HepG2 (cell line): ENCODE data around the gene CLCA2.

Experiments
- NFE2 ChIP-seq: sonication (generic); formaldehyde crosslinking; IDR thresholded peaks from 2 replicates; pipeline ENCODE4 v1.4.0; 2020; ENCODE audit warnings: missing genetic modification reagents
- TAF1 ChIP-seq: sonication (generic); formaldehyde crosslinking; IDR thresholded peaks from 2 replicates; pipeline ENCODE4 v1.4.0; 2020; ENCODE audit warnings: missing genetic modification reagents

- TF ChIP-seq NFE2 (CRISPR knock-in tag) (no peak), TAF1 (CRISPR knock-in tag) (no peak)
Measured at GRCh38 chr1:86464819-86465218, 40.8 kb downstream of the CLCA2 start.
